PC-9 (cell line): Measurements from ENCODE around the gene PELI1. TPM values are rescaled to one million over a fixed set of nuclear protein-coding genes. Genes with fewer than 3 reads are reported as not detected.

Source experiments
- BruUV-seq: library from RNA; stranded (reverse); fragments of 400-500 nt; replicated peaks from 2 replicates; lab custom pipeline; 2021; lab: Mats Ljungman, UMichigan
- CTCF ChIA-PET: fragments of 300-600 bp; sonication (Branson Sonifier 250); formaldehyde crosslinking; loops from one replicate; lab custom pipeline; 2022; ENCODE audit warnings: antibody characterized with exemption; lab: Charles Lee
- POLR2A ChIA-PET: fragments of 300-600 bp; sonication (Branson Sonifier 250); formaldehyde crosslinking; loops from one replicate; lab custom pipeline; 2022; ENCODE audit warnings: antibody characterized with exemption; ENCODE audit not compliant: unreplicated experiment; lab: Charles Lee
- DNase-seq, 2 experiments: peaks; one replicate each; pipeline versions ENCODE4 v3.0.0 to v3.0.0-alpha.2; 2015 to 2022; ENCODE audit warnings: mixed read lengths in 1 of 2
- H2AFZ ChIP-seq: fragments of 200-600 bp; sonication (generic); 2 replicates; pipeline ENCODE4 v1.8.1; 2017; ENCODE audit warnings: antibody characterized with exemption
- H3F3A ChIP-seq: fragments of 200-600 bp; sonication (generic); 2 replicates; pipeline ENCODE4 v1.8.1; 2017; ENCODE audit warnings: antibody characterized with exemption, mild to moderate bottlenecking, low read depth; ENCODE audit not compliant: insufficient read depth
- H3K27ac ChIP-seq: fragments of 200-600 bp; sonication (generic); 2 replicates; pipeline ENCODE4 v1.6.1; 2016; ENCODE audit warnings: mixed run types
- H3K27me3 ChIP-seq: fragments of 200-600 bp; sonication (generic); 2 replicates; pipeline ENCODE4 v1.6.1; 2016; ENCODE audit warnings: low read depth, mixed run types; ENCODE audit not compliant: insufficient read depth
- H3K36me3 ChIP-seq: fragments of 200-600 bp; sonication (generic); 2 replicates; pipeline ENCODE4 v1.6.1; 2016; ENCODE audit warnings: low read depth, mixed run types
- H3K4me1 ChIP-seq: fragments of 200-600 bp; sonication (generic); replicated peaks from 2 replicates; pipeline ENCODE4 v1.6.1; 2016; ENCODE audit warnings: mixed run types; ENCODE audit not compliant: insufficient read depth
- H3K4me2 ChIP-seq: fragments of 200-600 bp; sonication (generic); 2 replicates; pipeline ENCODE4 v1.6.1; 2017; ENCODE audit warnings: mixed run types
- H3K4me3 ChIP-seq: fragments of 200-600 bp; sonication (generic); 2 replicates; pipeline ENCODE4 v1.6.1; 2016; ENCODE audit warnings: mixed run types
- H3K79me2 ChIP-seq: fragments of 200-600 bp; sonication (generic); 2 replicates; pipeline ENCODE4 v1.6.1; 2017; ENCODE audit warnings: low read depth, mixed run types
- H3K9me2 ChIP-seq: fragments of 200-600 bp; sonication (generic); 2 replicates; pipeline ENCODE4 v1.8.1; 2017; ENCODE audit warnings: mild to moderate bottlenecking; ENCODE audit not compliant: insufficient read depth
- H3K9me3 ChIP-seq: fragments of 200-600 bp; sonication (generic); 2 replicates; pipeline ENCODE4 v1.8.1; 2016; ENCODE audit warnings: low read depth; ENCODE audit not compliant: insufficient read depth
- H4K20me1 ChIP-seq: fragments of 200-600 bp; sonication (generic); 2 replicates; pipeline ENCODE4 v1.8.1; 2017; ENCODE audit not compliant: insufficient read depth
- EZH2 ChIP-seq: fragments of 200-600 bp; sonication (generic); IDR thresholded peaks from 2 replicates; pipeline ENCODE4 v1.8.0; 2017; ENCODE audit warnings: antibody characterized with exemption, low read depth
- intact Hi-C: fragments of 100-400 bp; cut with micrococcal nuclease; formaldehyde crosslinking; loops from one replicate; pipeline ENCODE4 v1.10.0; 2022; ENCODE audit not compliant: unreplicated experiment
- total RNA-seq: library from RNA; stranded (reverse); gene quantifications from 2 replicates; pipeline ENCODE4 v1.2.3, GENCODE V29; 2021
- TF ChIP-seq, protein P1 (sequence below): fragments of 200-600 bp; sonication (generic); conservative IDR thresholded peaks from 2 replicates; pipeline ENCODE4 v1.6.1; 2017; ENCODE audit warnings: mixed run types, antibody characterized with exemption, mild to moderate bottlenecking, moderate library complexity

Gene PELI1
- total RNA-seq, 1 experiment from 2014 or later, result 32.6 TPM

DNA sequence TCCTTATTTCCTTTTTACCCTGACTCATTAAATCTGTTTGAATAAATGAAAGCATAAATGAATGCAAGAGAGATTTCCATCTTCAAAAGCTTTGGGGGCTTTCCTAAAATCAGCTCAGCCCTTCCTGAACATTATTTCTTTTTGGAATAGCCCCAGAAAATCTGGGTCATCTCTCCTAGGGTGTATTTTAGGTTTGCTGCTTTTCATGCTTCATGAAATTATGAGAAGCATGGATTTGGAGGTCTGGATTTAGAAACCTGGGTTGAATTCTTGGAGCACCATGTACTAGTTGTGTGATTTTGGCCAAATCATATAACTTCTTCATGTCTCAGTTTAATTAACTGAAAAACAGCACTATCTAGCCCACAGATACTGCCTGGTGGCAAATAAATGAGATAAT, 24.0 kb upstream of the PELI1 start:
- H3K27ac ChIP-seq, result no peak overlapping the region

DNA sequence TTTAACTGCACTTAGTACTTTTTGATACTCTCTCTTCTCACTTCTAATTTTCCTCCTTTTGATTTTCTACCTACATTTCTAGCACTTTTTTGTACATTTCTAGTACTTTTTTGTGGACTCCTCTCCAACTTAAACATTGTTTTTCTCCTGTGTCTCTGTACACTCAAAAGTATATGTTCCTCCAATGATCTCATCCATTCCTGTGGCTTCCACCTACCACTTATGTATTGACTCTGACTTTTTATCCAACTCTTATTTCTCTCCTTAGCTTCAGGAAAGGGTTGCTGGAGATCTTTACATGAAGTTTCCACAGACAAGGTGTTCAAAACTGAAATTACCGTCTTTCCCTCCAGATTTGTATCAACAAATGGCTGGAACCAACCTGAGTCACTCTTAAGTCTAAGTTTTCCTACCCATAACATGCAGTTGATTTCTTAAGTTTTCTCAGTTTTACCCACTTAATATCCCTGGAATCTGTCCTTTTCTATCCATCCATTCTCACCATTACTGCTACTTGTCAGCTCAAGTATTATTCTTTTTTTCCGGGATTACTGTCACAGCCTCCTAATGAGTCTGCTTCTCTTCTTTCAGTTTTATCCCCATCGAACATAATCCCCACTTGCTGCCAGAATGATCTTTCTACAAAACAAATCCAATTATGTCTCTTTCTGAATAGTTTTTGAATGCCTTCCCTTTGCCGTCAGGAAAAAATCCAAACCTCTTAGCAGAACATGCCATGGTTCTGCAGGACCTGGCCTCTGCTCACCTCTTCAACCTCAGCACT, 22.6 kb upstream of the PELI1 start:
- H3K9me2 ChIP-seq, result no peaks in the 10 kb centered on the region
- 0 out of 2 replicates have a peak, but pooled peaks cover 3% of the 10 kb centered on the region for H3K9me3 ChIP-seq
- no peak overlapping the region for H3K4me2 ChIP-seq
- no peaks in the 10 kb centered on the region for H4K20me1 ChIP-seq
- no peak for DNase-seq
- POLR2A ChIA-PET, result interaction anchor here (0.7 kb wide), 1 partner anchor 467 kb away, joined by 3 read pairs; no protein-coding TSS in a partner anchor
- TF ChIP-seq, protein P1, sequence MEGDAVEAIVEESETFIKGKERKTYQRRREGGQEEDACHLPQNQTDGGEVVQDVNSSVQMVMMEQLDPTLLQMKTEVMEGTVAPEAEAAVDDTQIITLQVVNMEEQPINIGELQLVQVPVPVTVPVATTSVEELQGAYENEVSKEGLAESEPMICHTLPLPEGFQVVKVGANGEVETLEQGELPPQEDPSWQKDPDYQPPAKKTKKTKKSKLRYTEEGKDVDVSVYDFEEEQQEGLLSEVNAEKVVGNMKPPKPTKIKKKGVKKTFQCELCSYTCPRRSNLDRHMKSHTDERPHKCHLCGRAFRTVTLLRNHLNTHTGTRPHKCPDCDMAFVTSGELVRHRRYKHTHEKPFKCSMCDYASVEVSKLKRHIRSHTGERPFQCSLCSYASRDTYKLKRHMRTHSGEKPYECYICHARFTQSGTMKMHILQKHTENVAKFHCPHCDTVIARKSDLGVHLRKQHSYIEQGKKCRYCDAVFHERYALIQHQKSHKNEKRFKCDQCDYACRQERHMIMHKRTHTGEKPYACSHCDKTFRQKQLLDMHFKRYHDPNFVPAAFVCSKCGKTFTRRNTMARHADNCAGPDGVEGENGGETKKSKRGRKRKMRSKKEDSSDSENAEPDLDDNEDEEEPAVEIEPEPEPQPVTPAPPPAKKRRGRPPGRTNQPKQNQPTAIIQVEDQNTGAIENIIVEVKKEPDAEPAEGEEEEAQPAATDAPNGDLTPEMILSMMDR, result no peak
- TF ChIP-seq EZH2, result no peak
- CTCF ChIA-PET, result no interaction called here
- no peaks in the 10 kb centered on the region for H3F3A ChIP-seq
- no peaks in the 10 kb centered on the region for H3K36me3 ChIP-seq
- H3K4me1 ChIP-seq, result no peaks in the 10 kb centered on the region
- H2AFZ ChIP-seq, result no peak overlapping the region
- no peaks in the 10 kb centered on the region for H3K79me2 ChIP-seq
- no peaks in the 10 kb centered on the region for H3K27me3 ChIP-seq
- intact Hi-C loops, result no loop called here
- H3K27ac ChIP-seq, result no peak overlapping the region
- no TSS peak for BruUV-seq
- H3K4me3 ChIP-seq, result no peak overlapping the region

More for the DNA sequence above, 24.0 kb upstream of the PELI1 start:
- H2AFZ ChIP-seq, result no peak overlapping the region
- H3K4me3 ChIP-seq, result no peak overlapping the region
- no peaks in the 10 kb centered on the region for H3K4me1 ChIP-seq
- no peaks in the 10 kb centered on the region for H3K27me3 ChIP-seq
- H3K36me3 ChIP-seq, result no peaks in the 10 kb centered on the region
- ChIA-PET CTCF (no interaction called here), POLR2A (no interaction called here)
- intact Hi-C loops, result no loop called here
- H3K4me2 ChIP-seq, result no peak overlapping the region
- no peaks in the 10 kb centered on the region for H3K79me2 ChIP-seq
- 0 out of 2 replicates have a peak, but pooled peaks cover 3% of the 10 kb centered on the region for H3K9me3 ChIP-seq
- TF ChIP-seq, protein P1, result no peak
- no peak for TF ChIP-seq EZH2
- no peaks in the 10 kb centered on the region for H4K20me1 ChIP-seq
- no TSS peak for BruUV-seq
- no peaks in the 10 kb centered on the region for H3K9me2 ChIP-seq
- DNase-seq, result no peak
- no peaks in the 10 kb centered on the region for H3F3A ChIP-seq

DNA sequence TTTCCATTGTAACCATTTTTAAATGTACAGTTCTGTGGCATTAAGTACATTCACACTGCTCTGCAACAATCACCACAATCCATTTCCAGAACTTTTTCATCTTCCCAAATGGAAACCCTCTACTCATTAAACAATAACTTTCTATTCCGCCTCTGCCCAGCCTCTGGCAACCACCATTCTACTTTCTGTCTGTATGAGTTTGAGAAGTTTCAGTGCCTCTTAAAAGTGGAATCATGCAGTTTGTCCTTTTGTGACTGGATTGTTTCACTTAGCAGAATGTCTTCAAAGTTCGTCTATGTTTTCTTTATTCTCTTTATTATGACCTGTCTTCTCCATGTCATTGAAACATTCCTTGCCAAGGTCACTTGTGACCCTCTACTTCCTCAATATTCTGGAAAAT, 22.0 kb upstream of the PELI1 start:
- Histone ChIP-seq H3K4me2 (no peak overlapping the region), H3K79me2 (no peaks in the 10 kb centered on the region), H3K36me3 (no peaks in the 10 kb centered on the region), H3K9me2 (no peaks in the 10 kb centered on the region), H3K9me3 (0 out of 2 replicates have a peak, but pooled peaks cover 3% of the 10 kb centered on the region), H4K20me1 (no peaks in the 10 kb centered on the region), H2AFZ (no peak overlapping the region), H3F3A (no peaks in the 10 kb centered on the region), H3K27ac (no peak overlapping the region), H3K27me3 (no peaks in the 10 kb centered on the region), H3K4me3 (no peak overlapping the region), H3K4me1 (no peaks in the 10 kb centered on the region)
- TF ChIP-seq EZH2, result no peak
- TF ChIP-seq, protein P1, result no peak
- ChIA-PET POLR2A (no interaction called here), CTCF (no interaction called here)
- no peak for DNase-seq
- intact Hi-C loops, result no loop called here
- BruUV-seq, result no TSS peak
